Activated naive CD4-positive, alpha-beta T cell treated with anti-CD3 and anti-CD28 coated beads, Interleukin-2, amount 10 ng/mL, durations not matched to agents 7 days and 5 days (primary cell): ENCODE data around the gene CPSF4L.

Source experiments
- CTCF ChIA-PET: fragments of 350-600 bp; sonication (Branson Sonifier 250); formaldehyde crosslinking; loops from one replicate; lab custom pipeline; 2021; ENCODE audit warnings: antibody characterized with exemption; lab: Charles Lee
- DNase-seq: peaks from one replicate; pipeline ENCODE4 v3.0.0-alpha.2; 2020
- H3K27ac Mint-ChIP-seq: one replicate; pipeline ENCODE4 v1.8.0; 2021; ENCODE audit warnings: mild to moderate bottlenecking, moderate library complexity, mixed read lengths
- H3K27me3 Mint-ChIP-seq: one replicate; pipeline ENCODE4 v1.8.0; 2021; ENCODE audit warnings: mild to moderate bottlenecking, mixed read lengths
- H3K36me3 Mint-ChIP-seq: one replicate; pipeline ENCODE4 v1.8.0; 2021; ENCODE audit warnings: mixed read lengths
- H3K4me1 Mint-ChIP-seq: one replicate; pipeline ENCODE4 v1.8.0; 2021; ENCODE audit warnings: mixed read lengths
- H3K4me3 Mint-ChIP-seq: one replicate; pipeline ENCODE4 v1.8.0; 2021; ENCODE audit warnings: mild to moderate bottlenecking, moderate library complexity, mixed read lengths
- H3K9me3 Mint-ChIP-seq: one replicate; pipeline ENCODE4 v1.8.0; 2021; ENCODE audit warnings: mixed read lengths

Gene CPSF4L

DNA sequence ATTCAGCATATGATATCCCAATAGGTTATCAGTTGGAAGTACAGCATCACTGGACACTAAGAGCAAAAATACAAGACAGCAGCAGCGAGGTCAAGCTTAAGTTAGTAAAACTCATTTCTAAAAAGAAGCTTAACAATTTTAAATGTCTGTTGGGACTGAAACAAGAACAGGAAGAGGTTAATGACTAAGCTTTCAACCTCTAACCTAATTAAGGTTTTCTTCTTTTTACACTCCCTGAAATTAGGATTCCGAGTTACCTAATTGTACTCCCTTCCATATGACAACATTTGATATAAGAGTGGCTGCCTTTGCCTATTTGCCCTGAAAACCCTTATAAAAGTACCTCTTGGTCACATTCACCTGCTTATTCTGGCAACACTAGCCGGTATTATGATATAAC is 34.3 kb downstream of the CPSF4L start:
- H3K4me3 Mint-ChIP-seq = no peak overlapping the region
- no peaks in the 10 kb centered on the region for H3K27me3 Mint-ChIP-seq
- no peaks in the 10 kb centered on the region for H3K9me3 Mint-ChIP-seq
- CTCF ChIA-PET = interaction anchor here (0.7 to 1.7 kb wide), 5 partner anchors 10 to 502 kb away, joined by 3 to 6 read pairs (median 3); no protein-coding TSS in a partner anchor
- no peak for DNase-seq
- H3K36me3 Mint-ChIP-seq = peaks cover 34% of the 10 kb centered on the region
- peak overlapping the region; percentile 42 for H3K27ac Mint-ChIP-seq
- H3K4me1 Mint-ChIP-seq = peaks cover 69% of the 10 kb centered on the region

DNA sequence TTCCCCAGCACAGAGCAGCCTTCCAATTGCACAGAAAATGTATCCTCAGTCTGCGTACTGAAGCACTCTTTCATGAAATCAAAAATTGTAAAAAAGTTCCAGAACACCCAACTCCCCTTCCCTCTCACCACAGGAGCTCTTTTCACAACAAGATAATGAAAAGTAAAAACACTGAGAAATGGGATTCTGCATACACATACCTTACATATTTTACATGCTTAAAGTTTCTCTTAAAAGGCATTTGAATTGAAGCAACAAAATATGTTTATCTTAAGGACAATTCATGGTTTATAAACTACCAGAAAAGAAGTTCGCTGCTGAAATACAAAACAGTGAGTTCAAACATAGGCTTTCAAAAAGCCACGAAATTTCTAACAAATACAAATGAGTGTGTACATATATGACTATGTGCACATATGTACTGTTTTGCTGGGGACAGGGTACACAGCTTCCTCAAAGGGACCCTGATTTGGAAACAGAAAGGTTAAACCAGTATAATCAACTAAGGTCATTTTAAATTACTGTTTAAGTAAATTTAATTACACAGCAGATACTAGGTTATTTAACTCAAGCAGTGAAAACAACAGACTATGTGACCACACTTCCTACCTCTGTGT is 35.0 kb downstream of the CPSF4L start:
- Mint-ChIP-seq H3K4me3 (no peak overlapping the region), H3K9me3 (no peaks in the 10 kb centered on the region), H3K27me3 (no peaks in the 10 kb centered on the region), H3K27ac (peak overlapping the region; percentile 38), H3K4me1 (peaks cover 69% of the 10 kb centered on the region), H3K36me3 (peaks cover 31% of the 10 kb centered on the region)
- CTCF ChIA-PET = interaction anchor here (0.6 to 0.7 kb wide), 2 partner anchors 9 to 1977 kb away, joined by 3 read pairs; no protein-coding TSS in a partner anchor
- DNase-seq = no peak

DNA sequence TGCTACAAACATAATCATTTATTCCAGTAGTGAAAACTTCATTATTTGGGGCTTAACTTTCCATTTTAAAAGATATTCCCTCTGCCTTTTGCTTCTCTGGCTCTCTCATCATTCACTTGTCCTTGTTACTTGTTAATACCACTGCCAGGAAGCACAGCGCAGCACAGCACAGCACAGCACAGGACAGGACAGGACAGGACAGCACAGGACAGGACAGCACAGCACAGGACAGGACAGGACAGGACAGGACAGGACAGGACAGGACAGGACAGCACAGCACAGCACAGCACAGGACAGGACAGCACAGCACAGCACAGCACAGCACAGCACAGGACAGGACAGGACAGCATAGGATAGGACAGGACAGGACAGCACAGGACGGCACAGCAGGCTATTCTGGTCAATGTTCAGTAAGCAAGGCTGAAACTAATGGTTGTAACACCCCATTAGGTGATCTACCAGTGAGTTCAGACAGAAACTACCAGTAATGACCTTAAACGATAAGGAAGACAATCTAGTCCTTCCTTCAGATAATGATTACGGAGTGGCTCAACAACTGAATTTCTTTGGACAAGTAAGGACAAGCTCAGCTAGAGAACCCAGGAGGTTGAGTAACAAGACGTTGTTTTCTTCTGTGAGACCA is 36.9 kb downstream of the CPSF4L start:
- H3K4me3 Mint-ChIP-seq = no peak overlapping the region
- no peaks in the 10 kb centered on the region for H3K9me3 Mint-ChIP-seq
- H3K4me1 Mint-ChIP-seq = peaks cover 52% of the 10 kb centered on the region
- DNase-seq = no peak
- no peaks in the 10 kb centered on the region for H3K27me3 Mint-ChIP-seq
- CTCF ChIA-PET = no interaction called here
- H3K36me3 Mint-ChIP-seq = peaks cover 24% of the 10 kb centered on the region
- H3K27ac Mint-ChIP-seq = no peak overlapping the region

DNA sequence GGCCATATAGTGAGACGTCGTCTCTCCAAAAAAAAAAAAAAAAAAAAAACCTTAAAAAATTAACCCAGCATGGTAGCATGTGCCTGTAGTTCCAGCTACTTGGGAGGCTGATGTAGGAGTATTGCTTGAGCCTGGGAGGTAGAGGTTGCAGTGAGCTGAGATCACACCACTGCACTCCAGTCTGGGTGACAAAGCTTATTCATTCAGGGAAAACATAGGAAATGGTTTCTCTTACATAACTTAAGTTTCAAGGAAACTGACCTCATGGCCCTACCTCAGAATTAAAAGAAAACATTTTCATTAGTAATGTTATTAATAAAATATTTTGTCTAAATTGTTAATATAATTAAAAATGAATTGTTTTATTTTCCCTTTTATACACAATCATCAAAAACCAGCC is 37.4 kb downstream of the CPSF4L start:
- DNase-seq = no peak
- CTCF ChIA-PET = no interaction called here
- Mint-ChIP-seq H3K4me3 (no peak overlapping the region), H3K9me3 (no peaks in the 10 kb centered on the region), H3K27me3 (no peaks in the 10 kb centered on the region), H3K36me3 (peaks cover 21% of the 10 kb centered on the region), H3K27ac (no peak overlapping the region), H3K4me1 (peaks cover 49% of the 10 kb centered on the region)

DNA sequence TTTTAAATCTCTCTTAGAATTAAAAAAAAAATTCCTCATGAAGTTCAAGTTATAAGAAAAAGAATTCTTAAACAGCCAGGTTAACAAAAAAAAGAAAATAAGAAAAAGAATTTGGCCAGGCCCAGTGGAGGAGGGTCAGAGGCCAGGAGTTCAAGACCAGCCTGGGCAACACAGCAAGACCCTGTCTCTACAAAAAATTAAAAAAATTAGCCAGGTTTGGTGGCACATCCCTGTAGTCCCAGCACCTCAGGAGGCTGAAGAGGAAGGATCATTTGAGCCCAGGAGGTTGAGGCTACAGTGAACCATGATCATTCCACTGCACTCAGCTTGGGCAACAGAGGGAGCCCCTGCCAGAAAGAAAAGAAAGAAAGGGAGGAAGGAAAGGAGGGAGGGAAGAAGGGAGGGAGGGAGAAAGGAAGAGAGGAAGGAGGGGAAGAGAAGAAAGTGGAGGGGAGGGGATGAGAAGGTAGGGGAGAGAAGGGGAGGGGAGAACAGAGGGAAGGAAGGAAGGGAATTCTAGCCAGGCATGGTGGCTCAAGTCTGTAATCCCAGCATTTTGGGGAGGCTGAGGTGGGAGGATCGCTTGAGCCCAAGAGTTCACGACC is 38.0 kb downstream of the CPSF4L start:
- Mint-ChIP-seq H3K27ac (no peak overlapping the region), H3K4me1 (peaks cover 44% of the 10 kb centered on the region), H3K36me3 (peaks cover 16% of the 10 kb centered on the region), H3K9me3 (no peaks in the 10 kb centered on the region), H3K27me3 (no peaks in the 10 kb centered on the region), H3K4me3 (no peak overlapping the region)
- no peak for DNase-seq
- CTCF ChIA-PET = no interaction called here

DNA sequence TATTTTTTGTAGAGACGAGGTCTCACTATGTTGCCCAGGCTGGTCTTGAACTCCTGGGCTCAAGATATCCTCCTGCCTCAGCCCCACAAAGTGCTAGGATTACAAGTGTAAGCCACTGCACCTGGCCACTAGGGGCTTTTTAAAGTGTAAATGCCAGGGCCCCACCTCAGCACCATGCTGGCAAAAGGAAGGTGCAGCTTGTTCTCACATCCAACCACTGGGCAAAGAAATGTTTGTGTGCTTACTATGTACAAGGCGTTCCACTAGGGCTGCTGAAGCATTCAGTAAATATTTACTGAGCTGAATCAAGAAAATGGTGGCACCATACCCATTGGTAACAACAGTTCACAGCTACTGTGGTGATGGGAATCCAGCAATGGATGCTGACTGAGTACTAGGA is 46.2 kb downstream of the CPSF4L start:
- Mint-ChIP-seq H3K4me3 (no peak overlapping the region), H3K27me3 (no peaks in the 10 kb centered on the region), H3K36me3 (peaks cover 38% of the 10 kb centered on the region), H3K4me1 (peaks cover 19% of the 10 kb centered on the region), H3K9me3 (no peaks in the 10 kb centered on the region), H3K27ac (no peak overlapping the region)
- no peak for DNase-seq
- CTCF ChIA-PET = no interaction called here

DNA sequence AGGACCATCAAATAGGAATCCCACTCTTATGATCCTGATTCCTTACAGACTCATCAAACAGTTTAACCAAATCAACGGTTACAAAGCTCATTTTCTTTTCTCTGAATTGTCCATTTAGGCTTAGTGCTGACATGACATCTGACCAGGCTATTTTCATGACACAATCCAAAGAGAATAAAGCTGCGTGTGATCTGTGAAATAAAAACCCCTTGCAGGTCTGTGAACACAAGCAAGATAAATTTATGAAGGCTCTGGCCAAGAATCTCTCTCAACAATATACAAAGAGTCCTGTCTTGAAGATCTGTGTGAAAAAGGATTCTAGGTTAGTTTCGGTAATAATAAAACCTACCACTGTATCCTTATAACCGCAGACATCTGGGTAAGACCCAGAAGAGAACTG is 46.8 kb downstream of the CPSF4L start:
- Mint-ChIP-seq H3K4me1 (peaks cover 21% of the 10 kb centered on the region), H3K4me3 (no peak overlapping the region), H3K27ac (no peak overlapping the region), H3K9me3 (no peaks in the 10 kb centered on the region), H3K27me3 (no peaks in the 10 kb centered on the region), H3K36me3 (peaks cover 41% of the 10 kb centered on the region)
- no peak for DNase-seq
- CTCF ChIA-PET = no interaction called here

DNA sequence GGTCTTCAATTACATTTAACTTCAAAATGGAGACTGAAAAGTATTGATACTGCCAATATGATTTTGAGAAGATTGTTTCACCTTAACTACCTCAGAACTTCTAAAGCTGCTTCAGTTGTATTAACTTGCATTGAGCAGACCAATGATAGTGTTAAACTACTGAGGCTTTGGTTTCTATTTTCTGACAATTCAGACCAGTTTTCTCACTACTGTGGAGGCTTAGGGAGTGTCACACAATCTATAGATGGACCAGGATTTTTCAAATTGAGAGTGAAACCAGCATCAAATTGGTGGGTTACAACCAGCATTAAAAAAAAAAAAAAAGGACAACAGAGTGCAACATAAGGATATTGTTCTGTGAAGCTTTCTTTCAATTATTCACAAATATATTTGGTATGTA is 47.7 kb downstream of the CPSF4L start:
- no peak overlapping the region for H3K4me3 Mint-ChIP-seq
- CTCF ChIA-PET = no interaction called here
- H3K27me3 Mint-ChIP-seq = no peaks in the 10 kb centered on the region
- H3K4me1 Mint-ChIP-seq = peaks cover 21% of the 10 kb centered on the region
- H3K9me3 Mint-ChIP-seq = no peaks in the 10 kb centered on the region
- H3K27ac Mint-ChIP-seq = peak overlapping the region; percentile 28
- H3K36me3 Mint-ChIP-seq = peaks cover 45% of the 10 kb centered on the region
- no peak for DNase-seq

DNA sequence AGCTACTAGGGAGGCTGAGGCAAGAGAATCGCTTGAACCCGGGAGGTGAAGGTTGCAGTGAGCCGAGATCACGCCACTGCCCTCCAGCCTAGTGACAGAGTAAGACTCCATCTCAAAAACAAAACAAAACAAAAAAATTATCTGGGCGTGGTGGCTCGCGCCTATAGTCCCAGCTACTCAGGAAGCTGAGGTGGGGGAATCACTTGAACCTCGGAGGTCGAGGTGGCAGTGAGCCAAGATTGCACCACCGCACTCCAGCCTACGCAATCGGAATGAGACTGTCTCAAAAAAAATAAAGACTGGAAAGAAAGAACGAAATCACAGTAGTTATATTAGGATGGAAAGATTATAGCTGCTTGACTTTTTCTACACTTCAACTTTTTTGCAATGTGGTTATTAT is 49.9 kb downstream of the CPSF4L start:
- Mint-ChIP-seq H3K4me3 (no peak overlapping the region), H3K4me1 (peaks cover 15% of the 10 kb centered on the region), H3K9me3 (no peaks in the 10 kb centered on the region), H3K36me3 (peaks cover 56% of the 10 kb centered on the region), H3K27ac (peak overlapping the region; percentile 77), H3K27me3 (no peaks in the 10 kb centered on the region)
- CTCF ChIA-PET = interaction anchor here (0.9 to 1.4 kb wide), 4 partner anchors 10 to 159 kb away, joined by 3 to 6 read pairs (median 4); no protein-coding TSS in a partner anchor
- peak; percentile 54 for DNase-seq

DNA sequence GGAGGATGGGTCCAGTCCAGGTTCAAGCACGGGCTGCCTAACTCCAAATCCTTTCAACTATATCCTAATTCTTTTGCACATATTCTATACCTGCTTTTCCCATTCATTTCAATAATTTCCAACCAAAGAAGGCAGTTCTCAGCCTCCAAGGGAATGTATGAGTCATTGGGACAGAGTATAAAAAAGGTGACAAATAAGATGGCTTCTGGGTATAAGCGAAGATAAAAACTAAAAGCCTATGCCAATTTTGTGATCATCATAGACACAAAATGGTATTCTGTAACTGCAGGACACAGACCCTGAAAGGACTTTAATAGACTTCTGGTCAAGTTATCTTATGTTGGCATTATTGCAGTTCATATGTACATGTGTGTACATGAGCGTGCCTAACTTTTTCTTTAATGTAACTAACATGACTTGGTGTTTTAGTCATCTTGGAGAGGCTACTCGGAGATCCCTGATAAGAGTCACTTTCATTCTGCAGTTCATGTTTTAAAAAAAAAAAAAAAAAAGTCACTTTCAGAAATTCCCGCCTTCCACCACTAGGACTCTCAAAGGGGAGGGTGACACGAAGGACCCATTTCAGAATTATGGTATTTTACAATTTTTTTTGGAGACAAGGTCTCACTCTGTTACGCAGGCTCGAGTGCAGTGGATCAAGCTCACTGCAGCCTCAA is 51.5 kb downstream of the CPSF4L start:
- Mint-ChIP-seq H3K9me3 (no peaks in the 10 kb centered on the region), H3K27me3 (no peaks in the 10 kb centered on the region), H3K4me3 (no peak overlapping the region), H3K27ac (peak overlapping the region; percentile 62), H3K4me1 (peaks cover 18% of the 10 kb centered on the region), H3K36me3 (peaks cover 54% of the 10 kb centered on the region)
- CTCF ChIA-PET = interaction anchor here (0.9 to 1.1 kb wide), 2 partner anchors 160 to 483 kb away, joined by 3 read pairs; no protein-coding TSS in a partner anchor
- DNase-seq = no peak

DNA sequence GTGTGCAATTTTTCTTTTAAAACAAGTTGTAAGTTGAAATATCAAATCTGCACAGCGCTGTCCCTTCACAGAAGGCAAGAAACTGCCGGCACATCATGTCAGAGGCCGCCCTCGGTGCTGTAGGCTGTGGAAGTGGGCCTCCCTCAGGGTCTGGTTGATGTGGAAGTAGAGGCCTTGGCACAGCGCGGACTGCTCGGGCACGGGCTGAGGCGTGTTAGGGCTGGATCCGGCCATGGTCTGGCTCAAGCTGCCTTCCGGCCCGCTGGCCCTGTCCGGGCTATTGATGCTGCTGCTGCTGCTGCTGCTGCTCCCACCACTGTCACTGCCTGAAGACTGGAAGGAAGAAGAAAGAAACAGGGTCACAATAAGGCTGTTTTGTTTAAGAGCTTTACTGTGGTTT is 52.2 kb downstream of the CPSF4L start:
- H3K36me3 Mint-ChIP-seq = peaks cover 52% of the 10 kb centered on the region
- H3K4me1 Mint-ChIP-seq = peaks cover 23% of the 10 kb centered on the region
- CTCF ChIA-PET = interaction anchor here (1.1 kb wide), 1 partner anchor 160 kb away, joined by 3 read pairs; no protein-coding TSS in a partner anchor
- DNase-seq = no peak
- no peak overlapping the region for H3K27ac Mint-ChIP-seq
- no peak overlapping the region for H3K4me3 Mint-ChIP-seq
- no peaks in the 10 kb centered on the region for H3K9me3 Mint-ChIP-seq
- no peaks in the 10 kb centered on the region for H3K27me3 Mint-ChIP-seq

DNA sequence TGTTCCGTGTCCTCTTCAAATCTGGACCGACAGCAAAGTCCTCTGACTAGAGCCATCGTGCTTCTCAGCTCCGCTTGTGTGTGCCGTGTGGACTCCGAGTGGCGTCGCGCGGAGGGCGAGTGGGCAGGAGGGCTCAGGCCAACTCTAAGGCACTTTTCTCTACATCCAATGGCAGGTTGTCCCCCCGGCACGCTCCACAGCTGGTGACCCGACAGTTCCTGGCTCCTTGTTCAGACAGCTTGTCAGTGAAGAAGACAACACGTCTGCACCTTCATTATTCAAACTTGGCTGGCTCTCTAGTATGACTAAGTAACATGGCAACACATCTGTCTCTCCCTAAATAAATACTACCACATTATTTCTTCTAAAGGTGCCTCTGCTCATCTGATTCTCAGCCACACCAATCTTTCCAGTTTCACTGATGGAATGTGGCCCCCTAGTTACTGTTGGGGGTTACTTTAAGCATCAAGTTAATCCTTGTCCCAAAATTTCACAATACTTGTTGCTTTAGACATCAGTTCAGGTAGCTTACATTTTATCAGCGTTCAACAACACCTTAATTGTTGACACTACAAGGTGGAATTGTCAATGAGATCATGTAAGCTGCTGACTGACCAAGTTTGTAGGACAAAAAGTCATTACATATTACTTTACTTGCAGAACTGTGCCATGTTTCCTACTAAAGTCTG is 53.4 kb downstream of the CPSF4L start:
- H3K4me3 Mint-ChIP-seq = no peak overlapping the region
- CTCF ChIA-PET = interaction anchor here (1.4 kb wide), 1 partner anchor 24 kb away, joined by 5 read pairs; a partner anchor contains a TSS
- no peaks in the 10 kb centered on the region for H3K9me3 Mint-ChIP-seq
- H3K27me3 Mint-ChIP-seq = no peaks in the 10 kb centered on the region
- no peak for DNase-seq
- H3K4me1 Mint-ChIP-seq = peaks cover 31% of the 10 kb centered on the region
- peaks cover 57% of the 10 kb centered on the region for H3K36me3 Mint-ChIP-seq
- H3K27ac Mint-ChIP-seq = no peak overlapping the region

DNA sequence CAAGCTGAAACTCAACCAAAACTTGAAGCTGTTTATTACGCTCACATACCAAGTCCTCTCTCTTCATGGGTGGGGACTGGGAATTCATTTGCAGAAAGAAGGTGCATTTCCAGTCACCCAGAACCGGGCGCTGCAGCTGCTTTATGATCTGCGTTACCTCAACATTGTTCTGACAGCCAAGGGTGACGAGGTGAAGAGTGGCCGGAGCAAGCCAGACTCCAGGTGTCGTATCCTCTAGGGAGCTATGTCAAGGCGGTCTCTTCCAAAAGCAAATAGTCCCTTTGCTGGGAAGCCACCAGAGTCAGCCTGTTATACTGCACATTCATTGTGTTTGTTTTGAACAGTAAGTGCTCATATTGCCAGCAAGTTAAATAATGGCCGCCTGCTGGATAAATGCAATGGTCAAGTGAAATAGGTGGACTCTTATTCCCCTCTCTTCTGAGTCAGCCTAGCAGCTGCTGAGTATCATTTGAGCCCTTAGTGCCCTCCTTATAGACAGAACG is 56.2 kb downstream of the CPSF4L start:
- no peak overlapping the region for H3K4me3 Mint-ChIP-seq
- no peaks in the 10 kb centered on the region for H3K9me3 Mint-ChIP-seq
- peaks cover 28% of the 10 kb centered on the region for H3K4me1 Mint-ChIP-seq
- no peak overlapping the region for H3K27ac Mint-ChIP-seq
- H3K27me3 Mint-ChIP-seq = no peaks in the 10 kb centered on the region
- peaks cover 73% of the 10 kb centered on the region for H3K36me3 Mint-ChIP-seq
- CTCF ChIA-PET = no interaction called here
- no peak for DNase-seq
